HepG2 (cell line): ENCODE results near the gene TM4SF1. TPM values are rescaled to one million over a fixed set of nuclear protein-coding genes. Genes with fewer than 3 reads are reported as not detected.
A peak's percentile ranks its signal among the peaks of the same experiment; 100 is the strongest.

ENCODE experiments used
- FOSL1 ChIP-seq: sonication (generic); formaldehyde crosslinking; IDR thresholded peaks from 2 replicates; pipeline ENCODE4 v1.9.0; 2021; ENCODE audit warnings: missing genetic modification reagents, borderline replicate concordance
- HES4 ChIP-seq: sonication (generic); formaldehyde crosslinking; IDR thresholded peaks from 2 replicates; pipeline ENCODE4 v1.9.0; 2021; ENCODE audit warnings: mild to moderate bottlenecking, missing genetic modification reagents, borderline replicate concordance
- HNF4A ChIP-seq: sonication (generic); formaldehyde crosslinking; IDR thresholded peaks from 2 replicates; pipeline ENCODE4 v1.4.0; 2020; ENCODE audit warnings: missing genetic modification reagents
- NCOA2 ChIP-seq: sonication (generic); formaldehyde crosslinking; IDR thresholded peaks from 2 replicates; pipeline ENCODE4 v1.8.0; 2022; ENCODE audit warnings: inconsistent platforms
- ONECUT2 ChIP-seq: sonication (generic); formaldehyde crosslinking; IDR thresholded peaks from 2 replicates; pipeline ENCODE4 v1.4.0; 2020; ENCODE audit warnings: missing genetic modification reagents
- RARA ChIP-seq: IDR thresholded peaks from 2 replicates; pipeline ENCODE4 v1.6.1; 2016; ENCODE audit warnings: missing genetic modification reagents, missing compliant biosample characterization
- RBM39 ChIP-seq: fragments of 200-400 bp; formaldehyde crosslinking; IDR thresholded peaks from one replicate; pipeline ENCODE4 v1.6.1; 2018; ENCODE audit warnings: antibody characterized with exemption, mild to moderate bottlenecking, low read depth, low read length; ENCODE audit not compliant: poor library complexity, severe bottlenecking
- SMAD9 ChIP-seq: sonication (generic); formaldehyde crosslinking; IDR thresholded peaks from 2 replicates; pipeline ENCODE4 v1.5.1; 2020; ENCODE audit warnings: mild to moderate bottlenecking, missing genetic modification reagents
- SOX13 ChIP-seq, 3 experiments: fragments of 450-650 bp in 1 of 3; sonication (generic) in 1 of 3; formaldehyde crosslinking in 1 of 3; IDR thresholded peaks in 2 of 3; conservative IDR thresholded peaks in 1 of 3; 2 replicates each; pipeline versions ENCODE4 v1.5.0 to v1.6.1; 2016 to 2020; ENCODE audit warnings: antibody characterized with exemption in 1 of 3, mild to moderate bottlenecking in 1 of 3, missing compliant biosample characterization in 1 of 3, missing genetic modification reagents in 1 of 3, moderate library complexity in 1 of 3
- TARDBP ChIP-seq: sonication (generic); formaldehyde crosslinking; IDR thresholded peaks from 2 replicates; pipeline ENCODE4 v1.8.0; 2022; ENCODE audit warnings: mild to moderate bottlenecking, missing genetic modification reagents
- TCF7 ChIP-seq: sonication (generic); IDR thresholded peaks from 2 replicates; pipeline ENCODE4 v1.6.1; 2016; ENCODE audit warnings: antibody characterized with exemption, low read depth
- THAP11 ChIP-seq: IDR thresholded peaks from 2 replicates; pipeline ENCODE4 v1.6.1; 2016; ENCODE audit warnings: missing biosample characterization, missing genetic modification reagents
- ZNF121 ChIP-seq: sonication (generic); formaldehyde crosslinking; IDR thresholded peaks from 2 replicates; pipeline ENCODE4 v1.5.0; 2020; ENCODE audit warnings: mild to moderate bottlenecking, missing genetic modification reagents
- ZNF160 ChIP-seq: sonication (generic); formaldehyde crosslinking; IDR thresholded peaks from 2 replicates; pipeline ENCODE4 v1.8.0; 2022; ENCODE audit warnings: mild to moderate bottlenecking, inconsistent platforms, missing genetic modification reagents
- polyA plus RNA-seq, 8 experiments: library from polyadenylated mRNA; depleted of rRNA in 3 of 8; stranded (reverse) in 7 of 8; unstranded in 1 of 8; fragments of >200 nt; fragmentation: Illumina TruSeq in 4 of 8; extraction: Trizol in 4 of 8; gene quantifications; 2 replicates each; pipeline versions ENCODE4 v1.2.1 to v1.2.3, GENCODE V29; 2011 to 2016; ENCODE audit warnings: low read depth in 4 of 8, missing spikeins in 1 of 8, mixed read lengths in 1 of 8; ENCODE audit not compliant: insufficient read depth in 1 of 8
- total RNA-seq, 5 experiments: library from RNA; depleted of rRNA; stranded (reverse); fragments of >200 nt; fragmentation: Illumina TruSeq; extraction: Trizol; gene quantifications; 2 replicates each; pipeline ENCODE4 v1.2.3, GENCODE V29; 2016; ENCODE audit warnings: low read depth in 1 of 5
- TF ChIP-seq, protein P1 (sequence below): sonication (generic); formaldehyde crosslinking; IDR thresholded peaks from 2 replicates; pipeline ENCODE4 v1.5.1; 2020; ENCODE audit warnings: mild to moderate bottlenecking, missing genetic modification reagents
- TF ChIP-seq, protein P2 (sequence below): sonication (generic); formaldehyde crosslinking; conservative IDR thresholded peaks from 2 replicates; pipeline ENCODE4 v1.4.0; 2020; ENCODE audit warnings: mild to moderate bottlenecking, missing genetic modification reagents, moderate library complexity
- TF ChIP-seq, protein P3 (sequence below): IDR thresholded peaks from 2 replicates; pipeline ENCODE4 v1.4.0; 2020; ENCODE audit warnings: mild to moderate bottlenecking, missing genetic modification reagents

TM4SF1 gene
- total and polyA plus RNA-seq, 2 of the 13 experiments (the other 11 are each of a cell fraction or from before 2014, with no cell fraction given): 431 to 1,359 TPM

DNA sequence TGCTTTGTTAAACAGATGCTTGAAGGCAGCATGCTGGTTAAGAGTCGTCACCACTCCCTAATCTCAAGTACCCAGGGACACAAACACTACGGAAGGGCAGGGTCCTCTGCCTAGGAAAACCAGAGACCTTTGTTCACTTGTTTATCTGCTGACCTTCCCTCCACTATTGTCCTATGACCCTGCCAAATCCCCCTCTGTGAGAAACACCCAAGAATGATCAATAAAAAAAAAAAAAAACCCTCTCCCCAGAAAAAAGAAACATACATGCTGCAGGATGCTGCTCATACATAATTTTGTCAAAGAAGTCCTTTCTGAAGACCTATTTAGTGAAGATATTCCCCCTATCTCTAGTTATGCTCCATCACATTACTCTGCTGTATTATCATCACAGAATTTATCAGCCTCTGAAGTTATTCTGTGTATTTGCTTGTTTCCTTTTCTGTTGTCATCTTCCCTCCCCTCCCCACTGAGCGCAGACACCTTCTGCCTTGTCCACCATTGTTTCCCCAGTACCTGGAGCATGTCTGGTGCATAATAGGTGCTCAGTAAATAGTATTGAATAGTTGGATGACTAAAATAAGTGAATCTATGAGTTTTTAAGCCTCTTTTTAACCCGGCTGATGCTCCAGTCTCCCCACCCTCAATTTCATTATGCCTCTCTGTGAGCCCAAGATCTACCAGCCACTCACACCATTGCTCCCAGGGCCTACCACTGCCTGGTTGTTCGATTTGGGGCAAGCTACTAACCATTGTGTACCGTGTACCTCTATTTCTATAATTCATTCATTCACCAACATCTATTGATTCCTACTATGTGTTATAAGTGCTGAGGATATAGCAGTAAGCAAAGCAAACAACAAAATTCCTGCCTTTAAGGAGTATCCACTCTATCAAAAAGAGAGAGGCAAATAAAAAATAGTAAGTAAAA lies 4.0 kb upstream of the TM4SF1 start (continued):
- peak; percentile 85 for TF ChIP-seq RARA
- TF ChIP-seq FOSL1 (CRISPR knock-in tag): no peak
- TF ChIP-seq, protein P1, sequence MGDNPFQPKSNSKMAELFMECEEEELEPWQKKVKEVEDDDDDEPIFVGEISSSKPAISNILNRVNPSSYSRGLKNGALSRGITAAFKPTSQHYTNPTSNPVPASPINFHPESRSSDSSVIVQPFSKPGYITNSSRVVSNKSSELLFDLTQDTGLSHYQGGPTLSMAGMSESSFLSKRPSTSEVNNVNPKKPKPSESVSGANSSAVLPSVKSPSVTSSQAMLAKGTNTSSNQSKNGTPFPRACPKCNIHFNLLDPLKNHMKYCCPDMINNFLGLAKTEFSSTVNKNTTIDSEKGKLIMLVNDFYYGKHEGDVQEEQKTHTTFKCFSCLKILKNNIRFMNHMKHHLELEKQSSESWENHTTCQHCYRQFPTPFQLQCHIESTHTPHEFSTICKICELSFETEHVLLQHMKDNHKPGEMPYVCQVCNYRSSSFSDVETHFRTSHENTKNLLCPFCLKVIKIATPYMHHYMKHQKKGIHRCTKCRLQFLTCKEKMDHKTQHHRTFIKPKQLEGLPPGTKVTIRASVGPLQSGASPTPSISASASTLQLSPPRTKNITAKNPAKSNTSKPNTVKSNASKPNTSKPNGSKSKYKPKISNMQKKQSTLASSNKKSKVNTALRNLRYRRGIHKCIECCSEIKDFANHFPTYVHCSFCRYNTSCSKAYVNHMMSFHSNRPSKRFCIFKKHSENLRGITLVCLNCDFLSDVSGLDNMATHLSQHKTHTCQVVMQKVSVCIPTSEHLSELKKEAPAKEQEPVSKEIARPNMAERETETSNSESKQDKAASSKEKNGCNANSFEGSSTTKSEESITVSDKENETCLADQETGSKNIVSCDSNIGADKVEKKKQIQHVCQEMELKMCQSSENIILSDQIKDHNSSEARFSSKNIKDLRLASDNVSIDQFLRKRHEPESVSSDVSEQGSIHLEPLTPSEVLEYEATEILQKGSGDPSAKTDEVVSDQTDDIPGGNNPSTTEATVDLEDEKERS (CRISPR knock-in tag): peak; percentile 13; the same call in 1 of the 2 replicates
- TF ChIP-seq RBM39: no peak
- TF ChIP-seq HNF4A: peak; percentile 72
- TF ChIP-seq HES4 (CRISPR knock-in tag): no peak
- TF ChIP-seq, protein P2, sequence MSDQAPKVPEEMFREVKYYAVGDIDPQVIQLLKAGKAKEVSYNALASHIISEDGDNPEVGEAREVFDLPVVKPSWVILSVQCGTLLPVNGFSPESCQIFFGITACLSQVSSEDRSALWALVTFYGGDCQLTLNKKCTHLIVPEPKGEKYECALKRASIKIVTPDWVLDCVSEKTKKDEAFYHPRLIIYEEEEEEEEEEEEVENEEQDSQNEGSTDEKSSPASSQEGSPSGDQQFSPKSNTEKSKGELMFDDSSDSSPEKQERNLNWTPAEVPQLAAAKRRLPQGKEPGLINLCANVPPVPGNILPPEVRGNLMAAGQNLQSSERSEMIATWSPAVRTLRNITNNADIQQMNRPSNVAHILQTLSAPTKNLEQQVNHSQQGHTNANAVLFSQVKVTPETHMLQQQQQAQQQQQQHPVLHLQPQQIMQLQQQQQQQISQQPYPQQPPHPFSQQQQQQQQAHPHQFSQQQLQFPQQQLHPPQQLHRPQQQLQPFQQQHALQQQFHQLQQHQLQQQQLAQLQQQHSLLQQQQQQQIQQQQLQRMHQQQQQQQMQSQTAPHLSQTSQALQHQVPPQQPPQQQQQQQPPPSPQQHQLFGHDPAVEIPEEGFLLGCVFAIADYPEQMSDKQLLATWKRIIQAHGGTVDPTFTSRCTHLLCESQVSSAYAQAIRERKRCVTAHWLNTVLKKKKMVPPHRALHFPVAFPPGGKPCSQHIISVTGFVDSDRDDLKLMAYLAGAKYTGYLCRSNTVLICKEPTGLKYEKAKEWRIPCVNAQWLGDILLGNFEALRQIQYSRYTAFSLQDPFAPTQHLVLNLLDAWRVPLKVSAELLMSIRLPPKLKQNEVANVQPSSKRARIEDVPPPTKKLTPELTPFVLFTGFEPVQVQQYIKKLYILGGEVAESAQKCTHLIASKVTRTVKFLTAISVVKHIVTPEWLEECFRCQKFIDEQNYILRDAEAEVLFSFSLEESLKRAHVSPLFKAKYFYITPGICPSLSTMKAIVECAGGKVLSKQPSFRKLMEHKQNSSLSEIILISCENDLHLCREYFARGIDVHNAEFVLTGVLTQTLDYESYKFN (CRISPR knock-in tag): peak; percentile 78
- TF ChIP-seq, protein P3, sequence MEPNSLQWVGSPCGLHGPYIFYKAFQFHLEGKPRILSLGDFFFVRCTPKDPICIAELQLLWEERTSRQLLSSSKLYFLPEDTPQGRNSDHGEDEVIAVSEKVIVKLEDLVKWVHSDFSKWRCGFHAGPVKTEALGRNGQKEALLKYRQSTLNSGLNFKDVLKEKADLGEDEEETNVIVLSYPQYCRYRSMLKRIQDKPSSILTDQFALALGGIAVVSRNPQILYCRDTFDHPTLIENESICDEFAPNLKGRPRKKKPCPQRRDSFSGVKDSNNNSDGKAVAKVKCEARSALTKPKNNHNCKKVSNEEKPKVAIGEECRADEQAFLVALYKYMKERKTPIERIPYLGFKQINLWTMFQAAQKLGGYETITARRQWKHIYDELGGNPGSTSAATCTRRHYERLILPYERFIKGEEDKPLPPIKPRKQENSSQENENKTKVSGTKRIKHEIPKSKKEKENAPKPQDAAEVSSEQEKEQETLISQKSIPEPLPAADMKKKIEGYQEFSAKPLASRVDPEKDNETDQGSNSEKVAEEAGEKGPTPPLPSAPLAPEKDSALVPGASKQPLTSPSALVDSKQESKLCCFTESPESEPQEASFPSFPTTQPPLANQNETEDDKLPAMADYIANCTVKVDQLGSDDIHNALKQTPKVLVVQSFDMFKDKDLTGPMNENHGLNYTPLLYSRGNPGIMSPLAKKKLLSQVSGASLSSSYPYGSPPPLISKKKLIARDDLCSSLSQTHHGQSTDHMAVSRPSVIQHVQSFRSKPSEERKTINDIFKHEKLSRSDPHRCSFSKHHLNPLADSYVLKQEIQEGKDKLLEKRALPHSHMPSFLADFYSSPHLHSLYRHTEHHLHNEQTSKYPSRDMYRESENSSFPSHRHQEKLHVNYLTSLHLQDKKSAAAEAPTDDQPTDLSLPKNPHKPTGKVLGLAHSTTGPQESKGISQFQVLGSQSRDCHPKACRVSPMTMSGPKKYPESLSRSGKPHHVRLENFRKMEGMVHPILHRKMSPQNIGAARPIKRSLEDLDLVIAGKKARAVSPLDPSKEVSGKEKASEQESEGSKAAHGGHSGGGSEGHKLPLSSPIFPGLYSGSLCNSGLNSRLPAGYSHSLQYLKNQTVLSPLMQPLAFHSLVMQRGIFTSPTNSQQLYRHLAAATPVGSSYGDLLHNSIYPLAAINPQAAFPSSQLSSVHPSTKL (CRISPR knock-in tag): peak; percentile 87
- no peak for TF ChIP-seq SMAD9 (CRISPR knock-in tag)
- TF ChIP-seq SOX13 (IDR thresholded peaks at IDR 0.05): peak; percentile 63
- TF ChIP-seq SOX13 (CRISPR knock-in tag; conservative IDR thresholded peaks at IDR 0.05 in 1 of 2, IDR thresholded peaks at IDR 0.05 in 1 of 2): peak in 1 of 2 experiments; percentile 91; a peak in 2 of 4 replicates
- TF ChIP-seq ZNF160 (CRISPR knock-in tag): no peak
- TF ChIP-seq THAP11 (CRISPR knock-in tag): no peak
- TF ChIP-seq ONECUT2 (CRISPR knock-in tag): peak; percentile 65; the same call in 1 of the 2 replicates
- 0 out of 2 replicates have a peak, but pooled peaks have one; percentile 38 for TF ChIP-seq TARDBP (CRISPR knock-in tag)
- peak; percentile 55 for TF ChIP-seq NCOA2 (CRISPR knock-in tag)
- TF ChIP-seq TCF7: peak; percentile 25; the same call in 1 of the 2 replicates
- TF ChIP-seq ZNF121 (CRISPR knock-in tag): no peak
